HFF-Myc (cell line): ENCODE measurements around the gene MYL2.

ENCODE experiments used
- DNase-seq: peaks from one replicate; pipeline ENCODE4 v3.0.0-alpha.2; 2011; ENCODE audit warnings: low read depth; ENCODE audit errors: extremely low read depth
- H3K4me3 ChIP-seq: replicated peaks from 2 replicates; pipeline ENCODE4 v1.5.1; 2011; ENCODE audit warnings: low read depth, mild to moderate bottlenecking, control low read depth, low read length
- TF ChIP-seq, protein P1 (sequence below): IDR thresholded peaks from 2 replicates; pipeline ENCODE4 v1.5.1; 2012; ENCODE audit warnings: mild to moderate bottlenecking, low read depth, low read length, control low read depth; ENCODE audit errors: missing control alignments

Gene MYL2

DNA sequence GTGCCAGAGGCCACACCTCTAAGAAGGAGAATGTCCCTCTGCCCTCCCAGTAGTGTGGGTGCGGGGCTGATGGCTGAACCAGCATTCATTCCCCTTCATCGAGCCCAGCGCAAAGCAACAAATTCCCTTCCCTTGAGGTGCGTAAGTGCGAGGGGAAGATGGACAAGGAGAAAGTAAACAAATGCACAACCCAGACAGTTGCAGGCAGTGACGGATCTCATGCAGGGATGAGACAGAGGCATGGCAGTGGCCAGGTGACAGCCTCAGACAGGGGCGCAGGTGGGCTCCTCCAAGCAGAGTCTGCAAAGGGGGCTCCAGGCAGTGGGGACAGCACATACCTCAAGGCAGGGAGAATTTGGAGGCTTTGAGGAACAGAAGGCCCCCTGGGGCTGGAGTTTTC lies 2.3 kb upstream of the MYL2 start:
- TF ChIP-seq, protein P1, sequence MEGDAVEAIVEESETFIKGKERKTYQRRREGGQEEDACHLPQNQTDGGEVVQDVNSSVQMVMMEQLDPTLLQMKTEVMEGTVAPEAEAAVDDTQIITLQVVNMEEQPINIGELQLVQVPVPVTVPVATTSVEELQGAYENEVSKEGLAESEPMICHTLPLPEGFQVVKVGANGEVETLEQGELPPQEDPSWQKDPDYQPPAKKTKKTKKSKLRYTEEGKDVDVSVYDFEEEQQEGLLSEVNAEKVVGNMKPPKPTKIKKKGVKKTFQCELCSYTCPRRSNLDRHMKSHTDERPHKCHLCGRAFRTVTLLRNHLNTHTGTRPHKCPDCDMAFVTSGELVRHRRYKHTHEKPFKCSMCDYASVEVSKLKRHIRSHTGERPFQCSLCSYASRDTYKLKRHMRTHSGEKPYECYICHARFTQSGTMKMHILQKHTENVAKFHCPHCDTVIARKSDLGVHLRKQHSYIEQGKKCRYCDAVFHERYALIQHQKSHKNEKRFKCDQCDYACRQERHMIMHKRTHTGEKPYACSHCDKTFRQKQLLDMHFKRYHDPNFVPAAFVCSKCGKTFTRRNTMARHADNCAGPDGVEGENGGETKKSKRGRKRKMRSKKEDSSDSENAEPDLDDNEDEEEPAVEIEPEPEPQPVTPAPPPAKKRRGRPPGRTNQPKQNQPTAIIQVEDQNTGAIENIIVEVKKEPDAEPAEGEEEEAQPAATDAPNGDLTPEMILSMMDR = no peak
- no peak for DNase-seq
- no peak overlapping the region for H3K4me3 ChIP-seq

DNA sequence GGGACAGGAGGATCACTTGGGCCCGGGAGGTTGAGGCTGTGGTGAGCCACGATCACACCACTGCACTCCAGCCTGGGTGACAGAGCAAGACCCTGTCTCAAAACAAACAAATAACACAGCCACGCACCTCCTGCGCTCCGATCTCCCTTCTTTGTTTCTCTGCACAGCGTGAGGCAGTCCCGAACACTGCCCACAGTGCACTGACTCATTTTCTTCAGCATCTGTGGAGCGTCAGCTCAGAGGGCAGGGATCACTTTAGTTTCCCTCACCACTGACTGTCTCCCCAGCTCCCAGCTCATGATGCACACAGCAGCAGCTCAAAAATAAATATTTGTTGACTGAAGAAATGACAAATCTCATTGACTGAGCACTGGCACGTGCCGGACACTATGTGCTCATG lies 883 bp upstream of the MYL2 start:
- H3K4me3 ChIP-seq = no peak overlapping the region
- TF ChIP-seq, protein P1 = no peak
- DNase-seq = no peak

DNA sequence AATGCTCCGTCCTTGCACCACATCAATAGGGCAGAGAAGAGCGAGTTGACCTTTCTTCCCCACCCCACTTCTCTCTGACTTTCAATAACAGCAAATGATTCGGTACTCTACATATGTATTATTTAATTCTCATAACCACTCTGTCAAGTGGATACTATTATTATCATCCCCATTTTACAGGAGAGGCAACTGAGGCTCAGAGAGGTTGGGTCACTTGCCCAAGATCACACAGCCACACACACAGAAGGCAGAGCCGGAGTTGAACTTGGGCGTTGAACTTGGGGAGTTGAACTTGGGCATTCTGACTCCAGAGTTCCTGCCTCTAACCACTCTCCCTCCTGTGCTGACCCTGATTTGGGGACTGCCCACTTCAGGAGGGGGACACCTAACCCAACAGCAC lies 659 bp downstream of the MYL2 start:
- no peak for DNase-seq
- TF ChIP-seq, protein P1 = no peak

DNA sequence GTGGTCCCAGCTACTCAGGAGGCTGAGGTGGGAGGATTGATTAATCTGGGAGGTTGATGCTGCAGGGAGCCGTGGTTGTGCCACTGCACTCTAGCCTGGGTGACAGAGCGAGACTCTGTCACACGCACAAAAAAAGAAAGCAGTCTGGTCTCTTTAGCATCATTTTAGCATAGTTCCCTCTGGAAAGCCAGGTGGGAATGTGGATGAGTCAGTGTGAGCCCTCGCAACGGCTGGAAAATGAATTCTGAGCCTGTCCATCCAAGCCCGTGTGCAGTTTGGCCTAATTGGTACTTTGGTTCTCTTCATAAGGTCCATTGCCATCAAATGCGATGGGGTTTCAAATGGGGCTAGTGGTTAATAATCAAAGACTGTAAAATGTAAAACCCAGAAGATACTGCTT lies 2.4 kb downstream of the MYL2 start:
- no peak overlapping the region for H3K4me3 ChIP-seq
- DNase-seq = no peak
- TF ChIP-seq, protein P1 = no peak

More for the DNA sequence above, 659 bp downstream of the MYL2 start:
- no peak overlapping the region for H3K4me3 ChIP-seq

DNA sequence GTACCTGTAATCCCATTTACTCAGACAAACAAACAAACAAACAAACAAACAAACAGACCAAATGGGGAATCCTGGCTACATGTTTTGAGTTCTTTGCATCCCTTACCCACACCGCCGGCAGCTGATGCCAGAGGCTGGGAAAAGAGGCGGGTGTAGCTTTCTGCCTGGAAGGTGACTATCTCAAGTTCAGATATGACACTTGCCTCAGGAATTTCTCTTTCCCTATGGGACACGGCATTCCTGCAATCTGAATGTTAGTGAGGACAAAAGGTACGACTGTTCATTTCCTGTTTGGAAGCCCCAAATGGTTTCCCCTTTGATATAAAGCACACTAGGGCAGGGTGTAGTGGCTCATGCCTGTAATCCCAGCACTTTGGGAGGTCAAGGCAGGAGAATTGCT lies 2.9 kb downstream of the MYL2 start:
- no peak for DNase-seq
- H3K4me3 ChIP-seq = no peak overlapping the region
- TF ChIP-seq, protein P1 = no peak

DNA sequence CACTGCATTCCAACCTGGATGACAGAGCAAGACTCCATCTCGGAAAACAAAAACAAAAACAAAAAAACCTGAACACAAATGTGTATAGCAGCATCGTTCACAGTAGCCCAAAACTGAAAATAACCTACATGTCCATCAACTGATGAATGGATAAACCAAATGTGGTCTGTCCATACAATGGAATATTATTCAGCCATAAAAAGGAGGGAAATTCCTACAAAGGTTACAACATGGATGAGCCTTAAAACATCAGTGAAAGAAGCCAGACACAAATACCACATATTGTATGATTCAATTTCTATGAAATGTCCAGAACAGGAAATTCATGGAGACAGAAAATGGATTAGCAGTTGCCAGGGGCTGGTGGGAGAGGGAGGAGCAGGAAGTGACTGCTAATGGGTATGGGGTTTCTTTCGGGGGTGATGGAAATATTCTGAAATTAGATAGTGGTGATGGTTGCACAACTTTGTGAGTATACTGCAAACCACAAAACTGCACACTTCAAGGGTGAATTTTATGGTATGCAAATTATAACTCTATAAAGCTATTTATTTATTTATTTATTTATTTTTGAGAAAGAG lies 4.0 kb downstream of the MYL2 start:
- no peak for DNase-seq
- TF ChIP-seq, protein P1 = no peak
- H3K4me3 ChIP-seq = no peak overlapping the region
